WTC11 (cell line): ENCODE data around the gene DERA. TPM values are rescaled to one million over a fixed set of nuclear protein-coding genes. Genes with fewer than 3 reads are reported as not detected.
A peak's percentile ranks its signal among the peaks of the same experiment; 100 is the strongest.

Source experiments
- ATAC-seq: fragments of 200-7000 bp; cut with Tn5 transposase; 2 replicates; pipeline ENCODE4 v1.10.0; 2021; ENCODE audit warnings: mild to moderate bottlenecking, moderate library complexity
- CTCF ChIA-PET: fragments of 300-600 bp; sonication (Branson Sonifier 250); formaldehyde crosslinking; loops from one replicate; lab custom pipeline; 2021; ENCODE audit warnings: antibody characterized with exemption; lab: Charles Lee
- POLR2A ChIA-PET: fragments of 350-600 bp; sonication (Branson Sonifier 250); formaldehyde crosslinking; loops from one replicate; lab custom pipeline; 2021; ENCODE audit warnings: antibody characterized with exemption; lab: Charles Lee
- DNase-seq: peaks from one replicate; pipeline ENCODE4 v3.0.0; 2021; ENCODE audit warnings: low spot score
- H3K27ac Mint-ChIP-seq: 2 replicates; pipeline ENCODE4 v1.8.0; 2021; ENCODE audit warnings: mixed read lengths
- H3K27me3 Mint-ChIP-seq: 2 replicates; pipeline ENCODE4 v1.8.0; 2021; ENCODE audit warnings: low read depth, mild to moderate bottlenecking, moderate library complexity, mixed read lengths
- H3K36me3 Mint-ChIP-seq: 2 replicates; pipeline ENCODE4 v1.8.0; 2021; ENCODE audit warnings: mixed read lengths
- H3K4me1 Mint-ChIP-seq: 2 replicates; pipeline ENCODE4 v1.8.0; 2022; ENCODE audit warnings: mixed read lengths
- H3K4me3 Mint-ChIP-seq: 2 replicates; pipeline ENCODE4 v1.8.0; 2021; ENCODE audit warnings: mild to moderate bottlenecking, moderate library complexity, mixed read lengths
- H3K9me3 Mint-ChIP-seq: 2 replicates; pipeline ENCODE4 v1.8.0; 2021; ENCODE audit warnings: mixed read lengths
- CREM ChIP-seq: sonication (generic); formaldehyde crosslinking; IDR thresholded peaks from 2 replicates; pipeline ENCODE4 v1.8.1; 2022; ENCODE audit warnings: mild to moderate bottlenecking, missing genetic modification reagents, moderate library complexity
- ELF4 ChIP-seq: sonication (generic); formaldehyde crosslinking; IDR thresholded peaks from 2 replicates; pipeline ENCODE4 v1.8.1; 2022; ENCODE audit warnings: low read depth, mild to moderate bottlenecking, moderate library complexity, missing genetic modification reagents
- GTF2I ChIP-seq: fragments of 250-450 bp; sonication (Bioruptor Pico); conservative IDR thresholded peaks from 2 replicates; pipeline ENCODE4 v1.4.0; 2021; ENCODE audit warnings: mild to moderate bottlenecking
- IRF2 ChIP-seq: sonication (generic); formaldehyde crosslinking; IDR thresholded peaks from 2 replicates; pipeline ENCODE4 v1.8.0; 2022; ENCODE audit warnings: low read depth, missing genetic modification reagents, borderline replicate concordance
- JUN ChIP-seq: sonication (generic); formaldehyde crosslinking; IDR thresholded peaks from 2 replicates; pipeline ENCODE4 v1.8.0; 2023; ENCODE audit warnings: mild to moderate bottlenecking, missing genetic modification reagents
- ZNF138 ChIP-seq: sonication (generic); formaldehyde crosslinking; conservative IDR thresholded peaks from 2 replicates; pipeline ENCODE4 v1.8.1; 2022; ENCODE audit warnings: mild to moderate bottlenecking, moderate library complexity, missing genetic modification reagents
- ZNF219 ChIP-seq: sonication (generic); formaldehyde crosslinking; IDR thresholded peaks from 2 replicates; pipeline ENCODE4 v1.8.0; 2023; ENCODE audit warnings: missing genetic modification reagents, mild to moderate bottlenecking, borderline replicate concordance
- total RNA-seq: library from RNA; stranded (reverse); gene quantifications from 3 replicates; pipeline ENCODE4 v1.2.3, GENCODE V29; 2021
- TF ChIP-seq, protein P1 (sequence below): sonication (generic); formaldehyde crosslinking; IDR thresholded peaks from 2 replicates; pipeline ENCODE4 v1.8.1; 2022; ENCODE audit warnings: mild to moderate bottlenecking, missing genetic modification reagents, moderate library complexity, borderline replicate concordance
- TF ChIP-seq, protein P2 (sequence below): fragments of 250-450 bp; sonication (Bioruptor Pico); IDR thresholded peaks from 2 replicates; pipeline ENCODE4 v1.9.0; 2021; ENCODE audit warnings: mild to moderate bottlenecking
- TF ChIP-seq, protein P3 (sequence below): fragments of 250-450 bp; sonication (Bioruptor Pico); IDR thresholded peaks from 2 replicates; pipeline ENCODE4 v1.9.0; 2021; ENCODE audit warnings: mild to moderate bottlenecking
- TF ChIP-seq, protein P4 (sequence below): fragments of 250-450 bp; sonication (Bioruptor Pico); IDR thresholded peaks from 2 replicates; pipeline ENCODE4 v1.9.0; 2021; ENCODE audit warnings: moderate library complexity, mild to moderate bottlenecking, inconsistent platforms, borderline replicate concordance
- TF ChIP-seq, protein P5 (sequence below): sonication (generic); formaldehyde crosslinking; IDR thresholded peaks from 2 replicates; pipeline ENCODE4 v1.8.0; 2022; ENCODE audit warnings: missing genetic modification reagents
- TF ChIP-seq, protein P6 (sequence below): fragments of 200-600 bp; IDR thresholded peaks from 2 replicates; pipeline ENCODE4 v1.8.0; 2022; ENCODE audit warnings: antibody characterized with exemption

DERA gene
- total RNA-seq, 1 experiment from 2014 or later = 22.4 TPM

DNA sequence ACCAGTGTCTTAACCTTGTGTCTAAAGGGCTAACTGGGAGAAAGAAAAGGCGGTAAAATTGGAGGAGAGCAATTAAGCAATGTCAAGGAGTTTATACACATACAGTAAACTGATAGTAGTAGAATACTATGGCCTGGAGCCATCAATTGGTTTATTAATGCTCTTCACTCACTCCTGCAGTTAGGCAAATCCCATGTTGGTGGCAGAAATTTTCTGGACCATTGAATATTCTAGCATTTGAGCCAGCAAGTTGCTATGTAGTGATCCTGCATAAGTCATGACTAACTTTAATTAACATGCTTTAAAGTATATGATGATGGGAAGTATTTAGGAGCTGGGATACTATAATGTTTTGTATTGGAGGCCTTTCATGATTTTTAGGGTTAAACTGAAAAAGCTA is 14.3 kb upstream of the DERA start (continued):
- TF ChIP-seq, protein P1, sequence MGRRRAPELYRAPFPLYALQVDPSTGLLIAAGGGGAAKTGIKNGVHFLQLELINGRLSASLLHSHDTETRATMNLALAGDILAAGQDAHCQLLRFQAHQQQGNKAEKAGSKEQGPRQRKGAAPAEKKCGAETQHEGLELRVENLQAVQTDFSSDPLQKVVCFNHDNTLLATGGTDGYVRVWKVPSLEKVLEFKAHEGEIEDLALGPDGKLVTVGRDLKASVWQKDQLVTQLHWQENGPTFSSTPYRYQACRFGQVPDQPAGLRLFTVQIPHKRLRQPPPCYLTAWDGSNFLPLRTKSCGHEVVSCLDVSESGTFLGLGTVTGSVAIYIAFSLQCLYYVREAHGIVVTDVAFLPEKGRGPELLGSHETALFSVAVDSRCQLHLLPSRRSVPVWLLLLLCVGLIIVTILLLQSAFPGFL (CRISPR knock-in tag) = no peak
- no peak for TF ChIP-seq ZNF219 (CRISPR knock-in tag)

DNA sequence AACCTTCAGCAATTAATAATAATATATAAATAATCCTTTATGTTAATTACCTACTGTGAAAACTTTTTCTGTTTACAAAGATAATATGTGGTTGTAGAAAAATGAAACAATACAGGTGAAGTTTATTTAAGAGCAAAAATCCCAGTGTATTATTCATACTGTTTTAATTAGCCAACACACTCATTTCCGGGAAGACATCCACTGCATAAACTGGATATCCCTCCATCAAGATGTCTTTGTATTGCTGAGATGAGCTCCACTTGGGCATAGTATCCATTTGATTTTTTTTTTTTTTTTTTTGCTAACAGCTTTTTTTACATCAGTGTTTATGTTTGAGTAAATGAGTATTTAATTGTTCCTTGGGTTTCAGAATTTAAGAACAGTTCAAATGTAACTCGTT is 13.7 kb upstream of the DERA start:
- POLR2A ChIA-PET = no interaction called here
- H3K4me1 Mint-ChIP-seq = no peaks in the 10 kb centered on the region
- ATAC-seq (no peak), DNase-seq (no peak)
- H3K36me3 Mint-ChIP-seq = peaks cover 55% of the 10 kb centered on the region
- H3K27me3 Mint-ChIP-seq = no peaks in the 10 kb centered on the region
- no peaks in the 10 kb centered on the region for H3K9me3 Mint-ChIP-seq
- H3K4me3 Mint-ChIP-seq = no peak overlapping the region
- no peak overlapping the region for H3K27ac Mint-ChIP-seq
- CTCF ChIA-PET = interaction anchor here (0.9 kb wide), 1 partner anchor 14 kb away, joined by 3 read pairs; the partner anchor contains the start of gene DERA
- TF ChIP-seq ZNF138 (CRISPR knock-in tag) = no peak
- TF ChIP-seq GTF2I (CRISPR knock-in tag) = no peak
- TF ChIP-seq, protein P2, sequence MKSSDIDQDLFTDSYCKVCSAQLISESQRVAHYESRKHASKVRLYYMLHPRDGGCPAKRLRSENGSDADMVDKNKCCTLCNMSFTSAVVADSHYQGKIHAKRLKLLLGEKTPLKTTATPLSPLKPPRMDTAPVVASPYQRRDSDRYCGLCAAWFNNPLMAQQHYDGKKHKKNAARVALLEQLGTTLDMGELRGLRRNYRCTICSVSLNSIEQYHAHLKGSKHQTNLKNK (CRISPR knock-in tag) = no peak
- TF ChIP-seq, protein P3, sequence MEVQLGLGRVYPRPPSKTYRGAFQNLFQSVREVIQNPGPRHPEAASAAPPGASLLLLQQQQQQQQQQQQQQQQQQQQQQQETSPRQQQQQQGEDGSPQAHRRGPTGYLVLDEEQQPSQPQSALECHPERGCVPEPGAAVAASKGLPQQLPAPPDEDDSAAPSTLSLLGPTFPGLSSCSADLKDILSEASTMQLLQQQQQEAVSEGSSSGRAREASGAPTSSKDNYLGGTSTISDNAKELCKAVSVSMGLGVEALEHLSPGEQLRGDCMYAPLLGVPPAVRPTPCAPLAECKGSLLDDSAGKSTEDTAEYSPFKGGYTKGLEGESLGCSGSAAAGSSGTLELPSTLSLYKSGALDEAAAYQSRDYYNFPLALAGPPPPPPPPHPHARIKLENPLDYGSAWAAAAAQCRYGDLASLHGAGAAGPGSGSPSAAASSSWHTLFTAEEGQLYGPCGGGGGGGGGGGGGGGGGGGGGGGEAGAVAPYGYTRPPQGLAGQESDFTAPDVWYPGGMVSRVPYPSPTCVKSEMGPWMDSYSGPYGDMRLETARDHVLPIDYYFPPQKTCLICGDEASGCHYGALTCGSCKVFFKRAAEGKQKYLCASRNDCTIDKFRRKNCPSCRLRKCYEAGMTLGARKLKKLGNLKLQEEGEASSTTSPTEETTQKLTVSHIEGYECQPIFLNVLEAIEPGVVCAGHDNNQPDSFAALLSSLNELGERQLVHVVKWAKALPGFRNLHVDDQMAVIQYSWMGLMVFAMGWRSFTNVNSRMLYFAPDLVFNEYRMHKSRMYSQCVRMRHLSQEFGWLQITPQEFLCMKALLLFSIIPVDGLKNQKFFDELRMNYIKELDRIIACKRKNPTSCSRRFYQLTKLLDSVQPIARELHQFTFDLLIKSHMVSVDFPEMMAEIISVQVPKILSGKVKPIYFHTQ (CRISPR knock-in tag) = no peak
- no peak for TF ChIP-seq JUN
- TF ChIP-seq IRF2 (CRISPR knock-in tag) = no peak
- no peak for TF ChIP-seq ELF4 (CRISPR knock-in tag)
- TF ChIP-seq, protein P4, sequence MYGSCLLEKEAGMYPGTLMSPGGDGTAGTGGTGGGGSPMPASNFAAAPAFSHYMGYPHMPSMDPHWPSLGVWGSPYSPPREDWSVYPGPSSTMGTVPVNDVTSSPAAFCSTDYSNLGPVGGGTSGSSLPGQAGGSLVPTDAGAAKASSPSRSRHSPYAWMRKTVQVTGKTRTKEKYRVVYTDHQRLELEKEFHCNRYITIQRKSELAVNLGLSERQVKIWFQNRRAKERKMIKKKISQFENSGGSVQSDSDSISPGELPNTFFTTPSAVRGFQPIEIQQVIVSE (CRISPR knock-in tag) = no peak
- no peak for TF ChIP-seq CREM (CRISPR knock-in tag)

DNA sequence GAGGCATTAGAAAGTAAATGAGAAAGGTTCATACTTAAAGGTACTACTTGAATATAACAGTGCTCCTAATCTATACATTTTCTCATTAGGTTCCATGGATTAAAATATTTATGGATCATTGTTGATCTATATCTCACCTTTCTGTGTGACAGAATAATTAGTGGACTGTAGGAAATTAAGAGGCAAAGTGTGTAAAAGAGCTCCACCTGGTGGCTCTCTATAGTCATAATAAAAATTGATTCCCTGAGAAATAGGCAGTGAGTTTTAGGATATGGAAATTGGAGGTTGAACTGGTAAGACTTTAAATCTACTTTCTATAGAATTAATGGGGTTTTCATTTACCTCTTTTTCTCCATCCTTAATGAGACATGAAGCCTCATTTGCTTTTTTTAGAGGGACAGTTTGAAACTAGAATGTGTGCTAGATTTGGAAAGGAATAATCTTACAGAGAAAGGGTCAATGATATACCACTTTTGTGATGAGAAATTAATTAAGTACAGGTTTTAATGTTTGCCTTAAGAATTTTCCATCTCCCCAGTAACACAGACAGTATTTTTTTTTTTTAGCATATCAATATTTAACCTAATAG is 11.8 kb upstream of the DERA start:
- DNase-seq (no peak), ATAC-seq (no peak)
- H3K36me3 Mint-ChIP-seq = peaks cover 61% of the 10 kb centered on the region
- H3K27me3 Mint-ChIP-seq = no peaks in the 10 kb centered on the region
- H3K4me3 Mint-ChIP-seq = no peak overlapping the region
- H3K27ac Mint-ChIP-seq = no peak overlapping the region
- no peaks in the 10 kb centered on the region for H3K9me3 Mint-ChIP-seq
- CTCF ChIA-PET = interaction anchor here (0.7 to 1.6 kb wide), 16 partner anchors 9 to 1096 kb away, joined by 3 to 19 read pairs (median 3); partner anchors contain the start of genes C12orf60, DERA, EPS8 and STRAP
- TF ChIP-seq, protein P5, sequence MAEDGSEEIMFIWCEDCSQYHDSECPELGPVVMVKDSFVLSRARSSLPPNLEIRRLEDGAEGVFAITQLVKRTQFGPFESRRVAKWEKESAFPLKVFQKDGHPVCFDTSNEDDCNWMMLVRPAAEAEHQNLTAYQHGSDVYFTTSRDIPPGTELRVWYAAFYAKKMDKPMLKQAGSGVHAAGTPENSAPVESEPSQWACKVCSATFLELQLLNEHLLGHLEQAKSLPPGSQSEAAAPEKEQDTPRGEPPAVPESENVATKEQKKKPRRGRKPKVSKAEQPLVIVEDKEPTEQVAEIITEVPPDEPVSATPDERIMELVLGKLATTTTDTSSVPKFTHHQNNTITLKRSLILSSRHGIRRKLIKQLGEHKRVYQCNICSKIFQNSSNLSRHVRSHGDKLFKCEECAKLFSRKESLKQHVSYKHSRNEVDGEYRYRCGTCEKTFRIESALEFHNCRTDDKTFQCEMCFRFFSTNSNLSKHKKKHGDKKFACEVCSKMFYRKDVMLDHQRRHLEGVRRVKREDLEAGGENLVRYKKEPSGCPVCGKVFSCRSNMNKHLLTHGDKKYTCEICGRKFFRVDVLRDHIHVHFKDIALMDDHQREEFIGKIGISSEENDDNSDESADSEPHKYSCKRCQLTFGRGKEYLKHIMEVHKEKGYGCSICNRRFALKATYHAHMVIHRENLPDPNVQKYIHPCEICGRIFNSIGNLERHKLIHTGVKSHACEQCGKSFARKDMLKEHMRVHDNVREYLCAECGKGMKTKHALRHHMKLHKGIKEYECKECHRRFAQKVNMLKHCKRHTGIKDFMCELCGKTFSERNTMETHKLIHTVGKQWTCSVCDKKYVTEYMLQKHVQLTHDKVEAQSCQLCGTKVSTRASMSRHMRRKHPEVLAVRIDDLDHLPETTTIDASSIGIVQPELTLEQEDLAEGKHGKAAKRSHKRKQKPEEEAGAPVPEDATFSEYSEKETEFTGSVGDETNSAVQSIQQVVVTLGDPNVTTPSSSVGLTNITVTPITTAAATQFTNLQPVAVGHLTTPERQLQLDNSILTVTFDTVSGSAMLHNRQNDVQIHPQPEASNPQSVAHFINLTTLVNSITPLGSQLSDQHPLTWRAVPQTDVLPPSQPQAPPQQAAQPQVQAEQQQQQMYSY (CRISPR knock-in tag) = no peak
- TF ChIP-seq, protein P6, sequence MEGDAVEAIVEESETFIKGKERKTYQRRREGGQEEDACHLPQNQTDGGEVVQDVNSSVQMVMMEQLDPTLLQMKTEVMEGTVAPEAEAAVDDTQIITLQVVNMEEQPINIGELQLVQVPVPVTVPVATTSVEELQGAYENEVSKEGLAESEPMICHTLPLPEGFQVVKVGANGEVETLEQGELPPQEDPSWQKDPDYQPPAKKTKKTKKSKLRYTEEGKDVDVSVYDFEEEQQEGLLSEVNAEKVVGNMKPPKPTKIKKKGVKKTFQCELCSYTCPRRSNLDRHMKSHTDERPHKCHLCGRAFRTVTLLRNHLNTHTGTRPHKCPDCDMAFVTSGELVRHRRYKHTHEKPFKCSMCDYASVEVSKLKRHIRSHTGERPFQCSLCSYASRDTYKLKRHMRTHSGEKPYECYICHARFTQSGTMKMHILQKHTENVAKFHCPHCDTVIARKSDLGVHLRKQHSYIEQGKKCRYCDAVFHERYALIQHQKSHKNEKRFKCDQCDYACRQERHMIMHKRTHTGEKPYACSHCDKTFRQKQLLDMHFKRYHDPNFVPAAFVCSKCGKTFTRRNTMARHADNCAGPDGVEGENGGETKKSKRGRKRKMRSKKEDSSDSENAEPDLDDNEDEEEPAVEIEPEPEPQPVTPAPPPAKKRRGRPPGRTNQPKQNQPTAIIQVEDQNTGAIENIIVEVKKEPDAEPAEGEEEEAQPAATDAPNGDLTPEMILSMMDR = peak; percentile 58
- H3K4me1 Mint-ChIP-seq = no peaks in the 10 kb centered on the region
- POLR2A ChIA-PET = no interaction called here
